ENCODE measurements around the gene ERBB2.
A peak's percentile ranks its signal among the peaks of the same experiment; 100 is the strongest.
"Not testable (repeated sequence)": the region's sequence is repeated elsewhere in the genome, so short reads cannot be mapped to it uniquely, and the experiment has no call there.

The ERBB2 gene

GRCh38 chr17:39678340-39679116 lies 21.3 kb upstream of the ERBB2 start:
- no peak for DNase-seq (ENCODE audit: low read depth)

GRCh38 chr17:39679521-39680192 lies 20.2 kb upstream of the ERBB2 start:
- no peak for DNase-seq (ENCODE audit: low read depth)

DNA sequence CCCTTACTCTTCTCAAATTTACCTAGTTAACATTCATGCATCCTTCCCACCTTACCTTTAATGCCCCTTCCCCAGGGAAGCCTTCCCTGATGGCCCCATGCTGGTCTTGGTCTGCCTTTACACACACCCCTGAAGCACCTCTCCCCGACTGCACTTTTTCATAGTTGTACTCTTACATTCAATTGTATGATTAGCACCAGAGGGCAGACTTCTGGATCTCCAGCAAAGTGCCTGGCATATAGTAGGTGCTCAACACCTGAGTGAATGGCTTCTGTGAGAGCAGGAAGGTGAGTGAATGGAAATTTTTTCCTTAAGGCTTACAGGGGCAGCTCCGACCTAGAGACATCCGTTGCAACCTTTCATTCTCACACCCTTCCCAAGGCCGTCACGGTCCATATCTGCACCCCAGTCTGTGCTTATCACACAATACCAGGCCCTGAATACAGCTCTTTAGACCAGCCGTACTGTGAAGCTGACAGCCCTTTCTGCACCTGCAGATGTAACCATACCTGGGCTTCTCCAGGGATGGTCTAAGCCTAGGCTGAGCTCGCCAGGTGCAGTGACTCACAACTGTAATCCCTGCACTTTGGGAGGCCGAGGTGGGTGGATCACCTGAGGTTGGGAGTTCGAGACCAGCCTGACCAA lies 16.4 kb upstream of the ERBB2 start:
- DNase-seq (ENCODE audit: low read depth): no peak

GRCh38 chr17:39684369-39685192 lies 15.3 kb upstream of the ERBB2 start:
- no peak for DNase-seq (ENCODE audit: low read depth)

DNA sequence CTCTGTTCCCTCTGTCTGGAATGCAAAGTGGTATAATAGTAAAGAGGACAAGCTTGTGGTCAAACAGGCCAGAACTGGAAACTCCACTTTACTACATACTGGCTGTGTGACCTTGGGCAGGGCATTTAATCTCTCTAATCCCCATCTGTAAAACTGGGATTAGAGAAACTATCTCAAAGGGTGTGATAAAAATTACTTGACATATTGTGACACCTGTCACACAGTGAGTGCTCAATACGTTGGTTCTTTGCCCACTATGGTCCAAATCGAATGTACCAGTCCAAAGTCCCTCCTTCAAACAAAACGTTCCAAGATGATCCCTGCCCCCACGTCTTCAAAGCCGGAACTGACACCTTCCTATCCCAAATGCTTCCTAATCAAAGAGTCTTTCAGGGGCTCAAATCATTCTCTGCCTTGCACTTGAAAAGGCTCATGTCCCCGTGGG lies 12.7 kb upstream of the ERBB2 start:
- no peak for DNase-seq (ENCODE audit: low read depth)

- DNase-seq (ENCODE audit: low read depth): peak; percentile 73
These were observed 12.1 kb upstream of the ERBB2 start, which contains the start of gene PGAP3 for GRCh38 chr17:39687546-39688474. TSS of gene PGAP3 (minus strand) at chr17:39688057. CDS start at chr17:39688014, 43 bp downstream.

DNA sequence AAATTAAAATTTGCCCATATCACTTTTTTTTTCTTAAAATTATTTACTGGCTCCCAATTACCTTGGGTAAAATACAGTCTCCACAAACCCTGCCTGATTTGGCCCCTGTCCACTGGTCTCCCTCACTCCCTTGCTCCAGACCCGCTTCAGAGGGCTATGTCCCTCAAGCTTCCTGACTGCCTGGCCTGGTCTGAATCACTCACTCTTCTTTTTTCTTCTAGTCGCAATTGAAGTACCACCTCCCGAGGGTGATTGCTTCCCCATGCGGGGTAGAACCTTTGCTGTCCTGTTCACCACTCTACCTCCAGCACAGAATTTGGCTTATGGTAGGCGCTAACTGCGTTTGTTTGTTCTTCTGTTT lies 11.4 kb upstream of the ERBB2 start:
- DNase-seq (ENCODE audit: low read depth): no peak

DNA sequence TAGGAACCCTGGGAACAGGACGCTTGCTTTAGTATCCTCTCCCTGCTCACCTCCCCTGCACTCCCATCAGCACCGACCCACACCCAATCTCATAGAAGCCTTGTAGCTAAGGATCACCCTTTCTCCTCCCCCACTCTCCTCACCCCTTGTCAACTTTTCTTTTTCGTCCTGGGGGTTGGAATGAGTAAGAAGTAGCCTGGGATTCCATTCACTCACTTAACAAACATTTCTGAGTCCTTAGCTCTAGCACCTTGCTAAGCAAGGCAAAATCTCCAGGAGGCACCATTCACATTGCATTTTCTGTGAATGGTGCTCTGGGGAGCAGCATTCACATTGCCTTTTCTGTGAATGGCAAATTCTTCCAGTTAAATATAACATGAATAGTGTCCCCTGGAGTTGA lies 10.9 kb upstream of the ERBB2 start:
- DNase-seq (ENCODE audit: low read depth): no peak

GRCh38 chr17:39694593-39694992 lies 5.3 kb upstream of the ERBB2 start:
- no peak for DNase-seq (ENCODE audit: low read depth)

GRCh38 chr17:39695089-39695474 lies 4.8 kb upstream of the ERBB2 start:
- no peak for DNase-seq (ENCODE audit: low read depth)

DNA sequence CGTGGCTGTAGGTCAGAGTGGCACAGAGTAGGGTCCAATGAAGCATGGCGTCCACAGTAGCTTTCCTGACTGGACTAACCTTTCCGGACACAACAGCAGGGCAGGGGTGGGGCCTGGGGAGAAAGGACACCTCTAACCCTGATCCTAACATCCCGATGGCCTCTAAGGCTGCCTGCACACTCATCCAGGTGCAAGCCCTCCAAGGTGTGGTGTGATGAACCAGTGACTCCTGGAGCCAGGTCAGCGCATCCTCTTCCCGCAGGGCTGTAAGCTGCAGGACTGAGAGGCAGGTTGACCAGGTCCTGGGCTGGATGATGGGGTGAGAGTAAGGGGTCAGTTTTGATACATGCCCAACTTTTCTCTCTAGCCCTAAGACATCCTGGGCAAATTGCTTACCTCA lies 3.1 kb upstream of the ERBB2 start:
- DNase-seq (ENCODE audit: low read depth): no peak

DNA sequence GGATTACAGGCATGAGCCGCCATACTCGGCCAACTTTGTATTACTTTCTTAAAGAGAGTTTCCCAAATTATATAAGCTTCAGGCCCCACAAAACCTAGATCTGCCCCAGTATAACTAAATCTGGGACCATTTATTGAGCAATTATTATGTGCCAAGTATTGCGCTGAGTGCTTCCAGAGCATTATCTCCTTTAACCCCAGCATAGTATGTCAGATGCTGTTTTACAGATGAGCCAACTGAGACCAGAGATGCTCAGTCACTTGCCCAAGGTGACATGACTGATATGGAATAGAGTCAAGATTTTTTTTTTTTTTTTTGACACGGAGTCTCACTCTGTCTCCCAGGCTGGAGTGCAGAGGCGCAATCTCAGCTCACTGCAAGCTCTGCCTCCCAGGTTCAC lies 1.9 kb upstream of the ERBB2 start:
- DNase-seq (ENCODE audit: low read depth): no peak

DNA sequence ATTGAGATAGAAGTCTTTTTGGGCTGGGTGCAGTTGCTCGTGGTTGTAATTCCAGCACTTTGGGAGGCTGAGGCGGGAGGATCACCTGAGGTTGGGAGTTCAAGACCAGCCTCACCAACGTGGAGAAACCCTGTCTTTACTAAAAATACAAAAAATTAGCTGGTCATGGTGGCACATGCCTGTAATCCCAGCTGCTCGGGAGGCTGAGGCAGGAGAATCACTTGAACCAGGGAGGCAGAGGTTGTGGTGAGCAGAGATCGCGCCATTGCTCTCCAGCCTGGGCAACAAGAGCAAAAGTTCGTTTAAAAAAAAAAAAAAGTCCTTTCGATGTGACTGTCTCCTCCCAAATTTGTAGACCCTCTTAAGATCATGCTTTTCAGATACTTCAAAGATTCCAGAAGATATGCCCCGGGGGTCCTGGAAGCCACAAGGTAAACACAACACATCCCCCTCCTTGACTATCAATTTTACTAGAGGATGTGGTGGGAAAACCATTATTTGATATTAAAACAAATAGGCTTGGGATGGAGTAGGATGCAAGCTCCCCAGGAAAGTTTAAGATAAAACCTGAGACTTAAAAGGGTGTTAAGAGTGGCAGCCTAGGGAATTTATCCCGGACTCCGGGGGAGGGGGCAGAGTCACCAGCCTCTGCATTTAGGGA lies 577 bp upstream of the ERBB2 start:
- not testable (repeated sequence) for DNase-seq (ENCODE audit: low read depth)

DNA sequence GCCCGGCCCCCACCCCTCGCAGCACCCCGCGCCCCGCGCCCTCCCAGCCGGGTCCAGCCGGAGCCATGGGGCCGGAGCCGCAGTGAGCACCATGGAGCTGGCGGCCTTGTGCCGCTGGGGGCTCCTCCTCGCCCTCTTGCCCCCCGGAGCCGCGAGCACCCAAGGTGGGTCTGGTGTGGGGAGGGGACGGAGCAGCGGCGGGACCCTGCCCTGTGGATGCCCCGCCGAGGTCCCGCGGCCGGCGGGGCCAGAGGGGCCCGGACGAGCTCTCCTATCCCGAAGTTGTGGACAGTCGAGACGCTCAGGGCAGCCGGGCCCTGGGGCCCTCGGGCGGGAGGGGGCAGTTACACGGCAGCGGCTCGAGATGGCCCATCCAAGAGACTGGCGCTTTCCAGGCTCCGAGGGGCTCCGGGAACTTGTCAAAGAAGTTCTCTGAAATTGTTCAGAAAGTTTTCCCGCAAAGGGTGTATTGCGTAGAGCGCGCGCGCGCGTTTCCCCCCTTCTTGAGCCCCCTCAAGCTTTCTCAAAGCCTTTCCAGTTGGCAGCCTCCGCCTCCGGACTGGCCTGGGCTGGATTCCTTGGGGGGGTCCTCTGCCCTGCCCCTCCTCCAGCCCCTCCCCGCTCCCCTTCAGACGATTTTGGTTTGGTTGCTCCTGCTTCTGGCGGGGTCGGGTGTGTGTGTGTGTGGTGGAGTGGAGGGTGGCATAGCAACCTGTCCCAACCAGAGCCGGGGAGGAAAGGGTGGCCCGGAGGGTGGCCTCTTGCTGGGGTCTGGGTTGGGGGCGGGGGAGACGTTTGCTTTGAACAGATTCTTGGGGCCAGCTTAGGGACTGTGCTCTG lies 504 bp downstream of the ERBB2 start:
- DNase-seq (ENCODE audit: low read depth): no peak

GRCh38 chr17:39701012-39701783 lies 1.3 kb downstream of the ERBB2 start:
- no peak for DNase-seq (ENCODE audit: low read depth)

DNA sequence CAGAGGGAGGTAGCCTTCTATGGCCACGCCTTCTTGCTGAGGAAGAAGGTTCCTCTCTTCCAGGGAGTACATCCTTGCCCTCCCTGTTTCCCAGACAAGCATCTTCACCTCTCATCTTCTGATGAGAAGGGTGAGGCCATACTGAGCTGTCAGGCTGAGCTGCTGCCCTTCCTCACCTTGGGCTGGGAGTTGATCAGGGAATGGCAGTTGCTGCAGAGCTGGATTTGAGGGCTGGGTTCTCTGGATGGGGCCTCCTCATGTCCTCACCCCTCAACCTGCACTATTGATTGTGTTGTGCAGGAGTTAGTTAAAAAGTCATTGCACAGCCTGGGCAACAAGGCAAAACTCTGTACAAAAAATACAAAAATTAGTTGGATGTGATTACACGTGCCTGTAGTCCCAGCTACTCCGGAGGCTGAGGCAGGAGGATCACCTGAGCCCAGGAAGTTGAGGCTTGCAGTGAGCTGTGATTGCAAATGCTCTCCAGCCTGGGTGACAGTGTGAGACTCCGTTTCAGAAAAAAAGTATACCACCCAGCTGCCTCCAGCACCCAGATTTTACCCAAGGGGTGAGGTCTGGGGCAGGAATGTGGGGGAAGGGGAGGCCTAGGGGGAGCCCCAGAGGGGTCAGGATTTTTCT lies 2.0 kb downstream of the ERBB2 start:
- no peak for DNase-seq (ENCODE audit: low read depth)

GRCh38 chr17:39702901-39703893 lies 3.3 kb downstream of the ERBB2 start:
- DNase-seq (ENCODE audit: low read depth): no peak
